SK-N-SH treated with all-trans-retinoic acid at 6 μM for 48 hours (cell line): ENCODE data around the gene CDKN2AIPNL.

Experiments
- TOX ChIP-seq: fragments of 250-450 bp; sonication (Bioruptor Pico); IDR thresholded peaks from 2 replicates; pipeline ENCODE4 v1.8.0; 2021; ENCODE audit warnings: mild to moderate bottlenecking, moderate library complexity, borderline replicate concordance
- TF ChIP-seq, protein P1 (sequence below): fragments of 250-450 bp; sonication (Bioruptor Pico); IDR thresholded peaks from 2 replicates; pipeline ENCODE4 v1.5.0; 2020; ENCODE audit warnings: mild to moderate bottlenecking, moderate library complexity

DNA sequence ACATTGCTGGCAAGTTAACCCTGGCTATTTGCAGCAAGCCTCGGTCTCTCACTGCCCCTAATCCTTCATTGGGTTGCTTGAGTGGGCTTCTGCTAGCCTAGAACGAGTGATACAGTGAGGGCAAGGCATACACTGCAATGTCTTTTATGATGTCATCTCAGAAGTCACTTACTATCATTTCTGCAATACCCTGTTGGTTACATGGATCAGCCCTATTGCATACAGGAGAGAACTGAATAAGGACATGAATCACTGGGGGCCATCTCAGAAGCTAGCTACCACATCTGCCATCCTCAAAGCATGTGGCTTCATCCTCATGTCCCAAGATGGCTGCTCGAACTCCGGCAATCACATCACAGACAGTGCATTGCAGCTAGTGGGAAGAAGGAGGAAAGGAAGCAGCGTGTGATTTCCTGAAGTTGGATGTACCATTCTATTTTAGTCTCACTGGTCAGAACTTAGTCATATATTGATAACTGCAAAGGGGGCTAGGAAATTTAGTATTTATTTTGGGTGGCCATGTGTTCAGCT is 33.3 kb upstream of the CDKN2AIPNL start:
- TF ChIP-seq TOX = no peak
- TF ChIP-seq, protein P1, sequence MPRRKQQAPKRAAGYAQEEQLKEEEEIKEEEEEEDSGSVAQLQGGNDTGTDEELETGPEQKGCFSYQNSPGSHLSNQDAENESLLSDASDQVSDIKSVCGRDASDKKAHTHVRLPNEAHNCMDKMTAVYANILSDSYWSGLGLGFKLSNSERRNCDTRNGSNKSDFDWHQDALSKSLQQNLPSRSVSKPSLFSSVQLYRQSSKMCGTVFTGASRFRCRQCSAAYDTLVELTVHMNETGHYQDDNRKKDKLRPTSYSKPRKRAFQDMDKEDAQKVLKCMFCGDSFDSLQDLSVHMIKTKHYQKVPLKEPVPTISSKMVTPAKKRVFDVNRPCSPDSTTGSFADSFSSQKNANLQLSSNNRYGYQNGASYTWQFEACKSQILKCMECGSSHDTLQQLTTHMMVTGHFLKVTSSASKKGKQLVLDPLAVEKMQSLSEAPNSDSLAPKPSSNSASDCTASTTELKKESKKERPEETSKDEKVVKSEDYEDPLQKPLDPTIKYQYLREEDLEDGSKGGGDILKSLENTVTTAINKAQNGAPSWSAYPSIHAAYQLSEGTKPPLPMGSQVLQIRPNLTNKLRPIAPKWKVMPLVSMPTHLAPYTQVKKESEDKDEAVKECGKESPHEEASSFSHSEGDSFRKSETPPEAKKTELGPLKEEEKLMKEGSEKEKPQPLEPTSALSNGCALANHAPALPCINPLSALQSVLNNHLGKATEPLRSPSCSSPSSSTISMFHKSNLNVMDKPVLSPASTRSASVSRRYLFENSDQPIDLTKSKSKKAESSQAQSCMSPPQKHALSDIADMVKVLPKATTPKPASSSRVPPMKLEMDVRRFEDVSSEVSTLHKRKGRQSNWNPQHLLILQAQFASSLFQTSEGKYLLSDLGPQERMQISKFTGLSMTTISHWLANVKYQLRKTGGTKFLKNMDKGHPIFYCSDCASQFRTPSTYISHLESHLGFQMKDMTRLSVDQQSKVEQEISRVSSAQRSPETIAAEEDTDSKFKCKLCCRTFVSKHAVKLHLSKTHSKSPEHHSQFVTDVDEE (CRISPR knock-in tag) = no peak
